K562 (cell line): ENCODE results near the gene CRIP1.

Experiments
- CEBPB ChIP-seq: fragments of 450-650 bp; IDR thresholded peaks from 2 replicates; pipeline ENCODE4 v1.6.1; 2016; ENCODE audit warnings: missing genetic modification characterization, missing compliant biosample characterization
- HMGN3 ChIP-seq: IDR thresholded peaks from 2 replicates; pipeline ENCODE4 v1.6.1; 2011; ENCODE audit warnings: borderline replicate concordance, low read depth, mild to moderate bottlenecking, mixed read lengths, low read length; ENCODE audit not compliant: insufficient read length; ENCODE audit errors: extremely low read depth
- JUNB ChIP-seq: fragments of 450-650 bp; formaldehyde crosslinking; conservative IDR thresholded peaks from 2 replicates; pipeline ENCODE4 v1.4.0; 2020; ENCODE audit warnings: mild to moderate bottlenecking
- POLR2AphosphoS2 ChIP-seq: IDR thresholded peaks from 2 replicates; pipeline ENCODE4 v1.6.1; 2012; ENCODE audit warnings: low read length, improper control_type of control experiment
- RAD21 ChIP-seq, 2 experiments: fragments of 250-450 bp in 1 of 2; fragments of 450-650 bp in 1 of 2; sonication (Bioruptor Pico) in 1 of 2; formaldehyde crosslinking in 1 of 2; IDR thresholded peaks in 1 of 2; conservative IDR thresholded peaks in 1 of 2; 2 replicates each; pipeline versions ENCODE4 v1.4.0 to v1.8.0; 2020 to 2022; ENCODE audit warnings: mild to moderate bottlenecking in 2 of 2, moderate library complexity in 1 of 2
- TEAD4 ChIP-seq, 2 experiments: sonication (generic) in 1 of 2; formaldehyde crosslinking in 1 of 2; IDR thresholded peaks; 2 replicates each; pipeline versions ENCODE4 v1.6.1 to v1.8.0; 2012 to 2022; ENCODE audit warnings: borderline replicate concordance in 1 of 2, inconsistent platforms in 1 of 2, low read length in 1 of 2, mild to moderate bottlenecking in 1 of 2, missing genetic modification reagents in 1 of 2
- ZNF197 ChIP-seq: fragments of 200-800 bp; sonication (Bioruptor generic); IDR thresholded peaks from 2 replicates; pipeline ENCODE4 v1.6.1; 2016; ENCODE audit warnings: low read depth, missing genetic modification characterization, missing compliant biosample characterization
- ZNF445 ChIP-seq: fragments of 250-450 bp; sonication (Bioruptor Pico); IDR thresholded peaks from 2 replicates; pipeline ENCODE4 v1.4.0; 2020; ENCODE audit warnings: low read depth, mild to moderate bottlenecking, moderate library complexity
- TF ChIP-seq, protein P1 (sequence below), 2 experiments: fragments of 450-650 bp in 1 of 2; sonication (generic) in 1 of 2; formaldehyde crosslinking; conservative IDR thresholded peaks; 2 replicates each; pipeline versions ENCODE4 v1.4.0 to v1.8.1; 2020 to 2022; ENCODE audit warnings: mild to moderate bottlenecking in 1 of 2, missing genetic modification reagents in 1 of 2
- TF ChIP-seq, protein P2 (sequence below), 3 experiments: IDR thresholded peaks in 2 of 3; conservative IDR thresholded peaks in 1 of 3; 2 replicates each; pipeline ENCODE4 v1.5.1; 2011 to 2012; ENCODE audit warnings: low read length in 3 of 3, mild to moderate bottlenecking in 3 of 3, control low read depth in 2 of 3, improper control_type of control experiment in 1 of 3, inconsistent platforms in 1 of 3, low read depth in 1 of 3, mixed read lengths in 1 of 3, moderate library complexity in 1 of 3; ENCODE audit not compliant: insufficient read depth in 2 of 3
- TF ChIP-seq, protein P3 (sequence below): fragments of 250-450 bp; sonication (Bioruptor Pico); IDR thresholded peaks from 2 replicates; pipeline ENCODE4 v1.4.0; 2020; ENCODE audit warnings: mild to moderate bottlenecking, moderate library complexity, borderline replicate concordance

DNA sequence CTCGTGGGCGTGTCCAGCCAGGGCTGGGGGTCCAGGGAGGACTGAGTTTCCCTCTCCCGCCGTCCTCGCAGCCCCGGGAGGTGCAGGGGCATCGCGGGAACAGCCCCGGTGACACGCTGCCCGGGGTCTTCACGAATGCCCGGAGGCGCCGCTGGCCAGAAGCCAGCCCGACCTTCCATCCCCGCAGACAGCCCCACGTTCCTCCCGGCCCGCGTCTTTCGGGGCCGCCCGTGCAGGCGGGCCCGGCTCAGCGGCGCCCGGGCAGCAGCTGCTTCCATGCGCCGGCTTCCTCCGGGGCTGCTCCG lies 3.5 kb downstream of the CRIP1 start:
- TF ChIP-seq, protein P1, sequence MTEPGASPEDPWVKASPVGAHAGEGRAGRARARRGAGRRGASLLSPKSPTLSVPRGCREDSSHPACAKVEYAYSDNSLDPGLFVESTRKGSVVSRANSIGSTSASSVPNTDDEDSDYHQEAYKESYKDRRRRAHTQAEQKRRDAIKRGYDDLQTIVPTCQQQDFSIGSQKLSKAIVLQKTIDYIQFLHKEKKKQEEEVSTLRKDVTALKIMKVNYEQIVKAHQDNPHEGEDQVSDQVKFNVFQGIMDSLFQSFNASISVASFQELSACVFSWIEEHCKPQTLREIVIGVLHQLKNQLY (CRISPR knock-in tag; conservative IDR thresholded peaks at IDR 0.05) = no peak
- TF ChIP-seq RAD21 (CRISPR knock-in tag; conservative IDR thresholded peaks at IDR 0.05 in 1 of 2, IDR thresholded peaks at IDR 0.05 in 1 of 2) = no peak
- TF ChIP-seq, protein P2, sequence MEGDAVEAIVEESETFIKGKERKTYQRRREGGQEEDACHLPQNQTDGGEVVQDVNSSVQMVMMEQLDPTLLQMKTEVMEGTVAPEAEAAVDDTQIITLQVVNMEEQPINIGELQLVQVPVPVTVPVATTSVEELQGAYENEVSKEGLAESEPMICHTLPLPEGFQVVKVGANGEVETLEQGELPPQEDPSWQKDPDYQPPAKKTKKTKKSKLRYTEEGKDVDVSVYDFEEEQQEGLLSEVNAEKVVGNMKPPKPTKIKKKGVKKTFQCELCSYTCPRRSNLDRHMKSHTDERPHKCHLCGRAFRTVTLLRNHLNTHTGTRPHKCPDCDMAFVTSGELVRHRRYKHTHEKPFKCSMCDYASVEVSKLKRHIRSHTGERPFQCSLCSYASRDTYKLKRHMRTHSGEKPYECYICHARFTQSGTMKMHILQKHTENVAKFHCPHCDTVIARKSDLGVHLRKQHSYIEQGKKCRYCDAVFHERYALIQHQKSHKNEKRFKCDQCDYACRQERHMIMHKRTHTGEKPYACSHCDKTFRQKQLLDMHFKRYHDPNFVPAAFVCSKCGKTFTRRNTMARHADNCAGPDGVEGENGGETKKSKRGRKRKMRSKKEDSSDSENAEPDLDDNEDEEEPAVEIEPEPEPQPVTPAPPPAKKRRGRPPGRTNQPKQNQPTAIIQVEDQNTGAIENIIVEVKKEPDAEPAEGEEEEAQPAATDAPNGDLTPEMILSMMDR (IDR thresholded peaks at IDR 0.05 in 2 of 3, conservative IDR thresholded peaks at IDR 0.05 in 1 of 3; ENCODE audit: insufficient read depth in 2 of 3, low read depth in 1 of 3, low read length in 3 of 3) = no peak
- no peak for TF ChIP-seq CEBPB (tag)
- TF ChIP-seq, protein P3, sequence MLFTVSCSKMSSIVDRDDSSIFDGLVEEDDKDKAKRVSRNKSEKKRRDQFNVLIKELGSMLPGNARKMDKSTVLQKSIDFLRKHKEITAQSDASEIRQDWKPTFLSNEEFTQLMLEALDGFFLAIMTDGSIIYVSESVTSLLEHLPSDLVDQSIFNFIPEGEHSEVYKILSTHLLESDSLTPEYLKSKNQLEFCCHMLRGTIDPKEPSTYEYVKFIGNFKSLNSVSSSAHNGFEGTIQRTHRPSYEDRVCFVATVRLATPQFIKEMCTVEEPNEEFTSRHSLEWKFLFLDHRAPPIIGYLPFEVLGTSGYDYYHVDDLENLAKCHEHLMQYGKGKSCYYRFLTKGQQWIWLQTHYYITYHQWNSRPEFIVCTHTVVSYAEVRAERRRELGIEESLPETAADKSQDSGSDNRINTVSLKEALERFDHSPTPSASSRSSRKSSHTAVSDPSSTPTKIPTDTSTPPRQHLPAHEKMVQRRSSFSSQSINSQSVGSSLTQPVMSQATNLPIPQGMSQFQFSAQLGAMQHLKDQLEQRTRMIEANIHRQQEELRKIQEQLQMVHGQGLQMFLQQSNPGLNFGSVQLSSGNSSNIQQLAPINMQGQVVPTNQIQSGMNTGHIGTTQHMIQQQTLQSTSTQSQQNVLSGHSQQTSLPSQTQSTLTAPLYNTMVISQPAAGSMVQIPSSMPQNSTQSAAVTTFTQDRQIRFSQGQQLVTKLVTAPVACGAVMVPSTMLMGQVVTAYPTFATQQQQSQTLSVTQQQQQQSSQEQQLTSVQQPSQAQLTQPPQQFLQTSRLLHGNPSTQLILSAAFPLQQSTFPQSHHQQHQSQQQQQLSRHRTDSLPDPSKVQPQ (CRISPR knock-in tag) = no peak
- no peak for TF ChIP-seq JUNB (CRISPR knock-in tag)
- TF ChIP-seq HMGN3 = no peak
- no peak for TF ChIP-seq POLR2AphosphoS2
- TF ChIP-seq TEAD4 (IDR thresholded peaks at IDR 0.05; ENCODE audit: low read length) = no peak
- TF ChIP-seq TEAD4 (CRISPR knock-in tag; IDR thresholded peaks at IDR 0.05; ENCODE audit: borderline replicate concordance) = no peak
- no peak for TF ChIP-seq ZNF445 (CRISPR knock-in tag)
- TF ChIP-seq ZNF197 (CRISPR knock-in tag) = no peak
